MCF 10A (cell line): ENCODE data around the gene CACNA2D3. TPM values are rescaled to one million over a fixed set of nuclear protein-coding genes. Genes with fewer than 3 reads are reported as not detected.

Experiments used
- BruUV-seq: library from RNA; stranded (reverse); fragments of 400-500 nt; replicated peaks from 2 replicates; lab custom pipeline; 2021; lab: Mats Ljungman, UMichigan
- CTCF ChIA-PET: fragments of 300-600 bp; sonication (Branson Sonifier 250); formaldehyde crosslinking; extraction: SDS; loops from one replicate; lab custom pipeline; 2021; ENCODE audit warnings: antibody characterized with exemption, inconsistent platforms; lab: Yijun Ruan, JAX
- POLR2A ChIA-PET: fragments of 300-600, 350-650 bp; sonication (Branson Sonifier 250); formaldehyde crosslinking; extraction: SDS; loops from one replicate; lab custom pipeline; 2020; ENCODE audit warnings: antibody characterized with exemption, inconsistent platforms; lab: Yijun Ruan, JAX
- DNase-seq: peaks from one replicate; pipeline ENCODE4 v3.0.0-alpha.2; 2018; ENCODE audit not compliant: unreplicated experiment
- H3K27ac Mint-ChIP-seq: one replicate; pipeline ENCODE4 v1.8.0; 2022; ENCODE audit warnings: mild to moderate bottlenecking, low read depth, mixed read lengths; ENCODE audit not compliant: unreplicated experiment
- H3K27me3 Mint-ChIP-seq: one replicate; pipeline ENCODE4 v1.8.0; 2022; ENCODE audit warnings: mixed read lengths; ENCODE audit not compliant: insufficient read depth, unreplicated experiment
- H3K36me3 Mint-ChIP-seq: one replicate; pipeline ENCODE4 v1.8.0; 2022; ENCODE audit warnings: mild to moderate bottlenecking, moderate library complexity, mixed read lengths; ENCODE audit not compliant: insufficient read depth, unreplicated experiment
- H3K4me1 Mint-ChIP-seq: one replicate; pipeline ENCODE4 v1.8.0; 2022; ENCODE audit warnings: mixed read lengths; ENCODE audit not compliant: insufficient read depth, unreplicated experiment
- H3K4me3 Mint-ChIP-seq: one replicate; pipeline ENCODE4 v1.8.0; 2022; ENCODE audit warnings: mild to moderate bottlenecking, moderate library complexity, mixed read lengths; ENCODE audit not compliant: unreplicated experiment
- H3K9me3 Mint-ChIP-seq: one replicate; pipeline ENCODE4 v1.8.0; 2022; ENCODE audit warnings: mixed read lengths; ENCODE audit not compliant: unreplicated experiment
- intact Hi-C: fragments of 100-400 bp; cut with micrococcal nuclease; formaldehyde crosslinking; loops from 2 replicates; pipeline ENCODE4 v1.14.1; 2022
- total RNA-seq: library from RNA; stranded (reverse); gene quantifications from 2 replicates; pipeline ENCODE4 v1.2.3, GENCODE V29; 2022
- TF ChIP-seq, protein P1 (sequence below): fragments of 200-600 bp; IDR thresholded peaks from one replicate; pipeline ENCODE4 v1.8.0; 2022; ENCODE audit warnings: antibody characterized with exemption, mild to moderate bottlenecking; ENCODE audit not compliant: unreplicated experiment

The CACNA2D3 gene
- total RNA-seq, 1 experiment from 2014 or later = 2.3 TPM

GRCh38 chr3:54527521-54527920 is 405.2 kb downstream of the CACNA2D3 start:
- no peak for DNase-seq
- Mint-ChIP-seq H3K4me1 (no peaks in the 10 kb centered on the region), H3K27ac (no peak overlapping the region), H3K36me3 (no peaks in the 10 kb centered on the region), H3K9me3 (no peaks in the 10 kb centered on the region), H3K27me3 (peaks cover 18% of the 10 kb centered on the region), H3K4me3 (no peak overlapping the region)
- ChIA-PET CTCF (interaction anchor here (0.6 to 1.4 kb wide), 2 partner anchors 10 to 501 kb away, joined by 3 read pairs; no protein-coding TSS in a partner anchor), POLR2A (interaction anchor here (0.6 kb wide), 1 partner anchor 166 kb away, joined by 3 read pairs; no protein-coding TSS in a partner anchor)
- intact Hi-C loops = no loop called here
- no TSS peak for BruUV-seq
- TF ChIP-seq, protein P1, sequence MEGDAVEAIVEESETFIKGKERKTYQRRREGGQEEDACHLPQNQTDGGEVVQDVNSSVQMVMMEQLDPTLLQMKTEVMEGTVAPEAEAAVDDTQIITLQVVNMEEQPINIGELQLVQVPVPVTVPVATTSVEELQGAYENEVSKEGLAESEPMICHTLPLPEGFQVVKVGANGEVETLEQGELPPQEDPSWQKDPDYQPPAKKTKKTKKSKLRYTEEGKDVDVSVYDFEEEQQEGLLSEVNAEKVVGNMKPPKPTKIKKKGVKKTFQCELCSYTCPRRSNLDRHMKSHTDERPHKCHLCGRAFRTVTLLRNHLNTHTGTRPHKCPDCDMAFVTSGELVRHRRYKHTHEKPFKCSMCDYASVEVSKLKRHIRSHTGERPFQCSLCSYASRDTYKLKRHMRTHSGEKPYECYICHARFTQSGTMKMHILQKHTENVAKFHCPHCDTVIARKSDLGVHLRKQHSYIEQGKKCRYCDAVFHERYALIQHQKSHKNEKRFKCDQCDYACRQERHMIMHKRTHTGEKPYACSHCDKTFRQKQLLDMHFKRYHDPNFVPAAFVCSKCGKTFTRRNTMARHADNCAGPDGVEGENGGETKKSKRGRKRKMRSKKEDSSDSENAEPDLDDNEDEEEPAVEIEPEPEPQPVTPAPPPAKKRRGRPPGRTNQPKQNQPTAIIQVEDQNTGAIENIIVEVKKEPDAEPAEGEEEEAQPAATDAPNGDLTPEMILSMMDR = no peak

GRCh38 chr3:54527953-54528352 is 405.6 kb downstream of the CACNA2D3 start:
- H3K9me3 Mint-ChIP-seq = no peaks in the 10 kb centered on the region
- peak; percentile 11 for DNase-seq
- intact Hi-C loops = no loop called here

GRCh38 chr3:54528668-54529067 is 406.3 kb downstream of the CACNA2D3 start:
- Mint-ChIP-seq H3K27me3 (peaks cover 23% of the 10 kb centered on the region), H3K36me3 (no peaks in the 10 kb centered on the region), H3K4me3 (no peak overlapping the region), H3K9me3 (no peaks in the 10 kb centered on the region), H3K4me1 (no peaks in the 10 kb centered on the region), H3K27ac (no peak overlapping the region)
- intact Hi-C loops = no loop called here
- TF ChIP-seq, protein P1 = no peak
- ChIA-PET CTCF (interaction anchor here (1.0 to 1.4 kb wide), 2 partner anchors 9 to 101 kb away, joined by 3 to 4 read pairs; no protein-coding TSS in a partner anchor), POLR2A (no interaction called here)
- no peak for DNase-seq
- no TSS peak for BruUV-seq

More at GRCh38 chr3:54527953-54528352, 405.6 kb downstream of the CACNA2D3 start:
- no TSS peak for BruUV-seq
- H3K4me3 Mint-ChIP-seq = no peak overlapping the region
- TF ChIP-seq, protein P1 = no peak
- H3K4me1 Mint-ChIP-seq = no peaks in the 10 kb centered on the region
- no peaks in the 10 kb centered on the region for H3K36me3 Mint-ChIP-seq
- POLR2A ChIA-PET = interaction anchor here (0.6 kb wide), 1 partner anchor 166 kb away, joined by 3 read pairs; no protein-coding TSS in a partner anchor
- peaks cover 22% of the 10 kb centered on the region for H3K27me3 Mint-ChIP-seq
- CTCF ChIA-PET = interaction anchor here (0.6 to 1.4 kb wide), 3 partner anchors 10 to 501 kb away, joined by 3 to 4 read pairs (median 3); no protein-coding TSS in a partner anchor
- no peak overlapping the region for H3K27ac Mint-ChIP-seq

DNA sequence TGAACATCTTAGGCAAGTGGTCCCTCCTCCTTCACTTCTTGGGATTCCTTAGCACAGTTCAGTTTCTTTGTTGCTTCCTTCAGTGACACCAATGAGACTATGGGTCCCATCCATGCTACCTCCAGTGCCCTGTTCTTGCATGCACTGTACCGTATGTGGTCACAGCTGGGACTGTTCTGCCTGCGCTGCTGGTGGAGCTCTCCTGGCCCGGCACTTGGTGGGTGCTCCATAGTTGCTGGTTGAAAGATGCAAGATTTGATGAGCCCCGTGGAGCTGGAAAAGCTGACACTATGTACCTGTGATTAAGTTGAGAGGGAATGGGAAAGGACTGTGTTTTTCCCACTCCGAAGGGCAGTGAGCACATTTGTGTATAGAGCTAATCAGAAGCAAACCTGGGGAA is 407.7 kb downstream of the CACNA2D3 start:
- ChIA-PET POLR2A (no interaction called here), CTCF (no interaction called here)
- no peak overlapping the region for H3K4me3 Mint-ChIP-seq
- no peaks in the 10 kb centered on the region for H3K4me1 Mint-ChIP-seq
- H3K27me3 Mint-ChIP-seq = peaks cover 23% of the 10 kb centered on the region
- TF ChIP-seq, protein P1 = no peak
- no peaks in the 10 kb centered on the region for H3K36me3 Mint-ChIP-seq
- intact Hi-C loops = no loop called here
- BruUV-seq = no TSS peak
- DNase-seq = no peak
- H3K27ac Mint-ChIP-seq = no peak overlapping the region
- H3K9me3 Mint-ChIP-seq = no peaks in the 10 kb centered on the region
